GM06990 (cell line): ENCODE measurements around the gene CDC42BPB.

Source experiments
- DNase-seq: peaks from one replicate; pipeline ENCODE4 v3.0.0-alpha.2; 2011; ENCODE audit not compliant: insufficient read length; ENCODE audit errors: extremely low read depth
- H3K27me3 ChIP-seq: replicated peaks from 2 replicates; pipeline ENCODE4 v1.6.0; 2011; ENCODE audit warnings: low read length; ENCODE audit not compliant: control insufficient read depth, insufficient read depth
- H3K36me3 ChIP-seq: 2 replicates; pipeline ENCODE4 v1.5.1; 2011; ENCODE audit warnings: low read length; ENCODE audit not compliant: control insufficient read depth, insufficient read depth
- H3K4me3 ChIP-seq: replicated peaks from 2 replicates; pipeline ENCODE4 v1.5.1; 2011; ENCODE audit warnings: low read depth, mild to moderate bottlenecking, control low read depth, low read length
- CTCF ChIP-seq: IDR thresholded peaks from 2 replicates; pipeline ENCODE4 v1.5.1; 2011; ENCODE audit warnings: low read length, control low read depth, mild to moderate bottlenecking, inconsistent platforms; ENCODE audit not compliant: insufficient read depth, poor library complexity, severe bottlenecking

The CDC42BPB gene

GRCh38 chr14:102942069-102942468, 115.3 kb downstream of the CDC42BPB start:
- DNase-seq: no peak
- Histone ChIP-seq H3K4me3 (no peak overlapping the region), H3K36me3 (peaks cover 2% of the 10 kb centered on the region)

GRCh38 chr14:102941419-102942011, 115.8 kb downstream of the CDC42BPB start:
- Histone ChIP-seq H3K4me3 (no peak overlapping the region), H3K36me3 (peaks cover 2% of the 10 kb centered on the region), H3K27me3 (no peaks in the 10 kb centered on the region)
- no peak for DNase-seq
- no peak for TF ChIP-seq CTCF

More at GRCh38 chr14:102942069-102942468, 115.3 kb downstream of the CDC42BPB start:
- TF ChIP-seq CTCF: no peak
- H3K27me3 ChIP-seq: no peaks in the 10 kb centered on the region

- no peaks in the 10 kb centered on the region for H3K27me3 ChIP-seq
- no peaks in the 10 kb centered on the region; the same call in none of the 2 replicates for H3K36me3 ChIP-seq
- no peak for TF ChIP-seq CTCF
- no peak overlapping the region for H3K4me3 ChIP-seq
- no peak for DNase-seq
Observed at GRCh38 chr14:102940729-102941362, 116.5 kb downstream of the CDC42BPB start.

- Histone ChIP-seq H3K27me3 (no peaks in the 10 kb centered on the region), H3K36me3 (no peaks in the 10 kb centered on the region; the same call in none of the 2 replicates), H3K4me3 (no peak overlapping the region)
- TF ChIP-seq CTCF: no peak
- DNase-seq: no peak
Observed at GRCh38 chr14:102939820-102940561, 117.4 kb downstream of the CDC42BPB start.

GRCh38 chr14:102939329-102939728, 118.0 kb downstream of the CDC42BPB start:
- Histone ChIP-seq H3K4me3 (no peak overlapping the region), H3K27me3 (no peaks in the 10 kb centered on the region), H3K36me3 (no peaks in the 10 kb centered on the region; the same call in none of the 2 replicates)
- no peak for DNase-seq
- no peak for TF ChIP-seq CTCF
